GM23338 (cell line): ENCODE results near the gene STK11IP. TPM values are rescaled to one million over a fixed set of nuclear protein-coding genes. Genes with fewer than 3 reads are reported as not detected.

Source experiments
- ATAC-seq: fragments of 200-7000 bp; cut with Tn5 transposase; 3 replicates; pipeline ENCODE4 v1.9.1; 2020
- DNase-seq: peaks from one replicate; pipeline ENCODE4 v3.0.0-alpha.2; 2015; ENCODE audit warnings: low spot score
- H2AFZ ChIP-seq: fragments of 200-600 bp; sonication (generic); 2 replicates; pipeline ENCODE4 v1.8.0; 2016; ENCODE audit warnings: antibody characterized with exemption, mild to moderate bottlenecking, moderate library complexity
- H3F3A ChIP-seq: fragments of 200-600 bp; sonication (generic); replicated peaks from 2 replicates; pipeline ENCODE4 v1.8.0; 2017; ENCODE audit warnings: antibody characterized with exemption, mixed run types, low read depth
- H3K27ac ChIP-seq: fragments of 200-600 bp; sonication (generic); 2 replicates; pipeline ENCODE4 v1.6.1; 2016; ENCODE audit warnings: low read depth
- H3K27me3 ChIP-seq: fragments of 200-600 bp; sonication (generic); 2 replicates; pipeline ENCODE4 v1.8.0; 2016; ENCODE audit warnings: mild to moderate bottlenecking, mixed run types, moderate library complexity; ENCODE audit not compliant: insufficient read depth
- H3K36me3 ChIP-seq: fragments of 200-600 bp; sonication (generic); 2 replicates; pipeline ENCODE4 v1.8.0; 2016; ENCODE audit warnings: mild to moderate bottlenecking; ENCODE audit not compliant: insufficient read depth
- H3K4me1 ChIP-seq: fragments of 200-600 bp; sonication (generic); 2 replicates; pipeline ENCODE4 v1.8.0; 2016; ENCODE audit warnings: mild to moderate bottlenecking, moderate library complexity; ENCODE audit not compliant: insufficient read depth
- H3K4me2 ChIP-seq: fragments of 200-600 bp; sonication (generic); 2 replicates; pipeline ENCODE4 v1.7.1; 2017; ENCODE audit warnings: mixed run types
- H3K4me3 ChIP-seq: fragments of 200-600 bp; sonication (generic); 2 replicates; pipeline ENCODE4 v1.6.1; 2016; ENCODE audit warnings: mixed run types
- H3K79me2 ChIP-seq: fragments of 200-600 bp; sonication (generic); replicated peaks from 2 replicates; pipeline ENCODE4 v1.8.0; 2017; ENCODE audit warnings: mild to moderate bottlenecking; ENCODE audit not compliant: insufficient read depth
- H3K9me2 ChIP-seq: fragments of 200-600 bp; sonication (generic); 2 replicates; pipeline ENCODE4 v1.8.0; 2017; ENCODE audit not compliant: insufficient read depth
- H4K20me1 ChIP-seq: fragments of 200-600 bp; sonication (generic); replicated peaks from 2 replicates; pipeline ENCODE4 v1.8.0; 2017; ENCODE audit warnings: mild to moderate bottlenecking; ENCODE audit not compliant: insufficient read depth
- H3K27ac Mint-ChIP-seq: 2 replicates; pipeline ENCODE4 v1.8.0; 2020; ENCODE audit warnings: inconsistent platforms, mild to moderate bottlenecking, moderate library complexity, mixed read lengths
- H3K27me3 Mint-ChIP-seq: 3 replicates; pipeline ENCODE4 v1.8.0; 2022; ENCODE audit warnings: low read depth, mild to moderate bottlenecking, moderate library complexity, mixed read lengths, inconsistent platforms; ENCODE audit not compliant: insufficient read depth, poor library complexity
- H3K36me3 Mint-ChIP-seq: 3 replicates; pipeline ENCODE4 v1.8.0; 2021; ENCODE audit warnings: low read depth, mild to moderate bottlenecking, inconsistent platforms, moderate library complexity, mixed read lengths
- H3K4me1 Mint-ChIP-seq: 3 replicates; pipeline ENCODE4 v1.8.0; 2020; ENCODE audit warnings: mild to moderate bottlenecking, inconsistent platforms, mixed read lengths
- H3K4me3 Mint-ChIP-seq: 3 replicates; pipeline ENCODE4 v1.8.0; 2021; ENCODE audit warnings: moderate library complexity, mild to moderate bottlenecking, inconsistent platforms, mixed read lengths
- H3K9me3 Mint-ChIP-seq: 3 replicates; pipeline ENCODE4 v1.8.0; 2020; ENCODE audit warnings: moderate library complexity, mild to moderate bottlenecking, inconsistent platforms, mixed read lengths
- CREB1 ChIP-seq: fragments of 250-450 bp; sonication (Bioruptor Pico); IDR thresholded peaks from 2 replicates; pipeline ENCODE4 v1.5.0; 2020; ENCODE audit warnings: low read depth, mild to moderate bottlenecking, moderate library complexity
- ETS1 ChIP-seq: IDR thresholded peaks from 2 replicates; pipeline ENCODE4 v1.6.1; 2016; ENCODE audit warnings: antibody characterized with exemption
- JUNB ChIP-seq: IDR thresholded peaks from one replicate; pipeline ENCODE4 v1.6.1; 2016; ENCODE audit warnings: antibody characterized with exemption; ENCODE audit not compliant: unreplicated experiment
- NANOG ChIP-seq: IDR thresholded peaks from 2 replicates; pipeline ENCODE4 v1.6.1; 2016; ENCODE audit warnings: antibody characterized with exemption, borderline replicate concordance
- ZNF114 ChIP-seq: fragments of 250-450 bp; sonication (Bioruptor Pico); IDR thresholded peaks from 2 replicates; pipeline ENCODE4 v1.5.0; 2020; ENCODE audit warnings: mild to moderate bottlenecking, moderate library complexity
- ZNF331 ChIP-seq: fragments of 250-450 bp; sonication (Bioruptor Pico); IDR thresholded peaks from 2 replicates; pipeline ENCODE4 v1.5.0; 2020; ENCODE audit warnings: low read depth, mild to moderate bottlenecking, moderate library complexity
- ZNF462 ChIP-seq: fragments of 250-450 bp; sonication (Bioruptor Pico); IDR thresholded peaks from 2 replicates; pipeline ENCODE4 v1.5.0; 2020; ENCODE audit warnings: mild to moderate bottlenecking, moderate library complexity
- polyA plus RNA-seq: library from polyadenylated mRNA; unstranded; fragments of >200 nt; fragmentation: Nextera tagmentation; extraction: Ambion mirVana; gene quantifications from 2 replicates; pipeline ENCODE4 v1.2.1, GENCODE V29; 2016
- total RNA-seq: library from RNA; depleted of rRNA; stranded (reverse); fragments of >200 nt; shearing (Covaris generic); gene quantifications from 2 replicates; pipeline ENCODE4 v1.2.3, GENCODE V29; 2014

Gene STK11IP
- total and polyA plus RNA-seq, 2 experiments from 2014 or later = 16.6 to 28.1 TPM

GRCh38 chr2:219624565-219624964 is 26.9 kb downstream of the STK11IP start (continued):
- no peak for TF ChIP-seq ZNF462 (CRISPR knock-in tag)
- no peak for TF ChIP-seq CREB1 (CRISPR knock-in tag)

GRCh38 chr2:219625179-219625578 is 27.5 kb downstream of the STK11IP start:
- H3K4me2 ChIP-seq = no peak overlapping the region
- TF ChIP-seq NANOG = no peak
- no peaks in the 10 kb centered on the region; the same call in 2 of the 3 replicates for H3K9me3 Mint-ChIP-seq
- DNase-seq (no peak), ATAC-seq (no peak)
- no peaks in the 10 kb centered on the region; the same call in 1 of the 2 replicates for H4K20me1 ChIP-seq
- H3F3A ChIP-seq = 0 out of 2 replicates have a peak, but pooled peaks cover 5% of the 10 kb centered on the region
- H3K4me3 ChIP-seq = no peak overlapping the region
- H3K36me3 Mint-ChIP-seq = no peaks in the 10 kb centered on the region
- no peaks in the 10 kb centered on the region for H3K36me3 ChIP-seq
- no peaks in the 10 kb centered on the region for H3K79me2 ChIP-seq
- no peak overlapping the region for H3K27ac Mint-ChIP-seq
- H3K4me1 Mint-ChIP-seq = peaks cover 6% of the 10 kb centered on the region; the same call in 1 of the 3 replicates
- H3K9me2 ChIP-seq = no peaks in the 10 kb centered on the region
- H3K27me3 Mint-ChIP-seq = peaks cover 9% of the 10 kb centered on the region
- no peak overlapping the region for H3K27ac ChIP-seq
- H2AFZ ChIP-seq = no peak overlapping the region
- H3K27me3 ChIP-seq = peaks cover 6% of the 10 kb centered on the region; the same call in 1 of the 2 replicates
- H3K4me1 ChIP-seq = peaks cover 4% of the 10 kb centered on the region
- no peak overlapping the region; the same call in 2 of the 3 replicates for H3K4me3 Mint-ChIP-seq

GRCh38 chr2:219626540-219626939 is 28.9 kb downstream of the STK11IP start:
- H4K20me1 ChIP-seq = no peaks in the 10 kb centered on the region; the same call in 1 of the 2 replicates
- ATAC-seq (no peak), DNase-seq (no peak)
- no peak for TF ChIP-seq ZNF114 (CRISPR knock-in tag)
- TF ChIP-seq CREB1 (CRISPR knock-in tag) = no peak
- no peak for TF ChIP-seq ETS1
- no peak for TF ChIP-seq ZNF331 (CRISPR knock-in tag)
- no peak for TF ChIP-seq JUNB
- H3K27ac ChIP-seq = no peak overlapping the region
- peaks cover 4% of the 10 kb centered on the region for H3K4me1 ChIP-seq
- H3K4me2 ChIP-seq = peak overlapping the region; percentile 88
- no peaks in the 10 kb centered on the region for H3K79me2 ChIP-seq
- no peaks in the 10 kb centered on the region for H3K36me3 Mint-ChIP-seq
- H3K9me3 Mint-ChIP-seq = no peaks in the 10 kb centered on the region; the same call in 2 of the 3 replicates
- no peak overlapping the region for H3K27ac Mint-ChIP-seq
- peak overlapping the region; percentile 80 for H3K4me3 Mint-ChIP-seq
- peak overlapping the region; percentile 66 for H3K4me3 ChIP-seq
- H3K9me2 ChIP-seq = no peaks in the 10 kb centered on the region
- H2AFZ ChIP-seq = no peak overlapping the region
- H3K4me1 Mint-ChIP-seq = peaks cover 10% of the 10 kb centered on the region; the same call in 1 of the 3 replicates
- H3F3A ChIP-seq = 0 out of 2 replicates have a peak, but pooled peaks cover 5% of the 10 kb centered on the region
- peaks cover 6% of the 10 kb centered on the region; the same call in 1 of the 2 replicates for H3K27me3 ChIP-seq
- peaks cover 9% of the 10 kb centered on the region for H3K27me3 Mint-ChIP-seq
- no peaks in the 10 kb centered on the region for H3K36me3 ChIP-seq
